ENCODE measurements around the gene RPL14. TPM values are rescaled to one million over a fixed set of nuclear protein-coding genes. Genes with fewer than 3 reads are reported as not detected.

RPL14 gene
- total and polyA plus RNA-seq, 10 of the 15 experiments (the other 5 are each of a cell fraction or from before 2014, with no cell fraction given): 530 to 3,008 (median 1,136) TPM

DNA sequence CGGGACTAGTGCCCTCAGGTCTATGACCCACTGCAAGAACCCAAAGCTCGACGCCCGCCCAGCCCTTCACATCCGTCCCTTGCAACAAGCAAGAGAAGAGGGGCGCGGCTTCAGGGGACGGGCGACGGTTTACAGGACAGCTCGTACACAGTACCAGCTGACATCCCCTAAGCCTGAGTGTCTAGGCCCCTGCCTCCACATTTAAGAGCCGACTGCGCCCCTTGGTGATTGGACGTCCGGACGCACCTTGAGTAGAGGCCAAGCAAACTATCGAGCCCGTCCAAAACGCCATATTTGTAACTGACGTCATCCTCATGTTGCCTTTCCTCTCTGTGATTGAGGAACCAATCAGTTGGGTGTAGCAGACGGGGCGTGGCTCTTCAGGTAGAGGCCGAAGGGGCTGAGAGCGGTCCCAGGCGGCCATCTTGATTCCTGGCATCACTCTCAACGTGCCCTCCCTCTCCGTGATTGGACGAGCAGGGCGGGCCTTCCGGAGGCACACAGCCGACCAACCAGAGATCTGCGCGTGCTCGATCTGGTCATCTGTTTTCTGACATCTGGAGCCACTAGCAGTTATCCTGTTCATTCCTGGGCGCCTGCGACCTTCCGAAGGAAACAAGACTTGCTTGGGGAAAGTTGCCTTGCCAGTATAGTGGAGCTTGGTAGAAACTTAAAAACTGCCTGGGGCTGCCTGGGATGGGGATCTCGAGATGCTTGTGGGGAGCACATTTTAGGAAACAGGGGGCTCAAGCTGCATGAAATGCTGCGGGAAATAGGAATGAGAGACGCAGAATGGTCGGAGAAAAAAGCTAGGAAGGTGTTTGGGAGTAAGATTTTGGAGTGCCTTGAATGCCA lies 4.0 kb upstream of the RPL14 start (continued):
- TF ChIP-seq SMAD1 (IDR thresholded peaks at IDR 0.05; ENCODE audit: low read depth, partially characterized antibody) (peak; percentile 36), POLR2AphosphoS5 (IDR thresholded peaks at IDR 0.05; ENCODE audit: low read length) (peak; percentile 88), RB1 (IDR thresholded peaks at IDR 0.05; ENCODE audit: borderline replicate concordance) (peak; percentile 81; the same call in 1 of the 2 replicates), MAX (IDR thresholded peaks at IDR 0.05; ENCODE audit: low read depth, low read length) (no peak), IRF5 (IDR thresholded peaks at IDR 0.05; ENCODE audit: borderline replicate concordance) (no peak), TCF3 (IDR thresholded peaks at IDR 0.05; ENCODE audit: borderline replicate concordance, insufficient read depth, low read depth, low read length) (no peak), HDAC2 (IDR thresholded peaks at IDR 0.05) (no peak), CREB1 (IDR thresholded peaks at IDR 0.05; ENCODE audit: low read depth) (peak; percentile 92), NFYA (IDR thresholded peaks at IDR 0.05; ENCODE audit: borderline replicate concordance, low read depth, low read length) (no peak), JUND (IDR thresholded peaks at IDR 0.05; ENCODE audit: low read depth, low read length) (peak; percentile 80; the same call in 1 of the 2 replicates), SUPT20H (IDR thresholded peaks at IDR 0.05; ENCODE audit: borderline replicate concordance, control insufficient read depth, low read depth, low read length) (no peak), BRCA1 (IDR thresholded peaks at IDR 0.05; ENCODE audit: low read depth, low read length) (peak; percentile 17; the same call in 1 of the 2 replicates), ATF7 (IDR thresholded peaks at IDR 0.05; ENCODE audit: low read depth) (peak; percentile 100), NR2C1 (IDR thresholded peaks at IDR 0.05) (peak; percentile 79; the same call in 1 of the 2 replicates), RCOR1 (conservative IDR thresholded peaks at IDR 0.05; ENCODE audit: low read depth, low read length) (0 out of 2 replicates have a peak, but pooled peaks have one; percentile 71), RUNX3 (IDR thresholded peaks at IDR 0.05; ENCODE audit: low read length) (no peak; the same call in 1 of the 2 replicates), MXI1 (IDR thresholded peaks at IDR 0.05; ENCODE audit: low read depth, low read length) (0 out of 2 replicates have a peak, but pooled peaks have one; percentile 12), ZSCAN29 (IDR thresholded peaks at IDR 0.05) (no peak), ETV6 (conservative IDR thresholded peaks at IDR 0.05 in 1 of 2, IDR thresholded peaks at IDR 0.05 in 1 of 2; ENCODE audit: borderline replicate concordance in 1 of 2, low read depth in 1 of 2) (no peak; a peak in 1 of 4 replicates), BMI1 (IDR thresholded peaks at IDR 0.05; ENCODE audit: borderline replicate concordance) (no peak), NKRF (conservative IDR thresholded peaks at IDR 0.05) (no peak; the same call in none of the 2 replicates)
- TF ChIP-seq, protein P1, sequence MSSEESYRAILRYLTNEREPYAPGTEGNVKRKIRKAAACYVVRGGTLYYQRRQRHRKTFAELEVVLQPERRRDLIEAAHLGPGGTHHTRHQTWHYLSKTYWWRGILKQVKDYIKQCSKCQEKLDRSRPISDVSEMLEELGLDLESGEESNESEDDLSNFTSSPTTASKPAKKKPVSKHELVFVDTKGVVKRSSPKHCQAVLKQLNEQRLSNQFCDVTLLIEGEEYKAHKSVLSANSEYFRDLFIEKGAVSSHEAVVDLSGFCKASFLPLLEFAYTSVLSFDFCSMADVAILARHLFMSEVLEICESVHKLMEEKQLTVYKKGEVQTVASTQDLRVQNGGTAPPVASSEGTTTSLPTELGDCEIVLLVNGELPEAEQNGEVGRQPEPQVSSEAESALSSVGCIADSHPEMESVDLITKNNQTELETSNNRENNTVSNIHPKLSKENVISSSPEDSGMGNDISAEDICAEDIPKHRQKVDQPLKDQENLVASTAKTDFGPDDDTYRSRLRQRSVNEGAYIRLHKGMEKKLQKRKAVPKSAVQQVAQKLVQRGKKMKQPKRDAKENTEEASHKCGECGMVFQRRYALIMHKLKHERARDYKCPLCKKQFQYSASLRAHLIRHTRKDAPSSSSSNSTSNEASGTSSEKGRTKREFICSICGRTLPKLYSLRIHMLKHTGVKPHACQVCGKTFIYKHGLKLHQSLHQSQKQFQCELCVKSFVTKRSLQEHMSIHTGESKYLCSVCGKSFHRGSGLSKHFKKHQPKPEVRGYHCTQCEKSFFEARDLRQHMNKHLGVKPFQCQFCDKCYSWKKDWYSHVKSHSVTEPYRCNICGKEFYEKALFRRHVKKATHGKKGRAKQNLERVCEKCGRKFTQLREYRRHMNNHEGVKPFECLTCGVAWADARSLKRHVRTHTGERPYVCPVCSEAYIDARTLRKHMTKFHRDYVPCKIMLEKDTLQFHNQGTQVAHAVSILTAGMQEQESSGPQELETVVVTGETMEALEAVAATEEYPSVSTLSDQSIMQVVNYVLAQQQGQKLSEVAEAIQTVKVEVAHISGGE (CRISPR knock-in tag; IDR thresholded peaks at IDR 0.05): no peak

Measured in GM12878 (cell line).